IPS-15b (cell line): ENCODE results near the gene VPS13D.
"Not testable (repeated sequence)": the region's sequence is repeated elsewhere in the genome, so short reads cannot be mapped to it uniquely, and the experiment has no call there.

ENCODE experiments used
- H3K27me3 ChIP-seq: one replicate; pipeline ENCODE4 v1.6.1; 2013; ENCODE audit warnings: low read length; ENCODE audit not compliant: control insufficient read depth, insufficient read depth
- H3K36me3 ChIP-seq: one replicate; pipeline ENCODE4 v1.6.1; 2013; ENCODE audit warnings: low read length; ENCODE audit not compliant: control insufficient read depth, insufficient read depth
- H3K4me1 ChIP-seq: one replicate; pipeline ENCODE4 v1.6.1; 2013; ENCODE audit warnings: mild to moderate bottlenecking, low read length; ENCODE audit not compliant: control insufficient read depth, insufficient read depth
- H3K4me3 ChIP-seq: one replicate; pipeline ENCODE4 v1.5.1; 2013; ENCODE audit warnings: low read depth, low read length
- H3K9ac ChIP-seq: one replicate; pipeline ENCODE4 v1.6.1; 2013; ENCODE audit warnings: low read depth, mild to moderate bottlenecking, low read length
- H3K9me3 ChIP-seq: one replicate; pipeline ENCODE4 v1.6.1; 2013; ENCODE audit warnings: mild to moderate bottlenecking, low read length; ENCODE audit not compliant: control insufficient read depth, insufficient read depth

VPS13D gene

DNA sequence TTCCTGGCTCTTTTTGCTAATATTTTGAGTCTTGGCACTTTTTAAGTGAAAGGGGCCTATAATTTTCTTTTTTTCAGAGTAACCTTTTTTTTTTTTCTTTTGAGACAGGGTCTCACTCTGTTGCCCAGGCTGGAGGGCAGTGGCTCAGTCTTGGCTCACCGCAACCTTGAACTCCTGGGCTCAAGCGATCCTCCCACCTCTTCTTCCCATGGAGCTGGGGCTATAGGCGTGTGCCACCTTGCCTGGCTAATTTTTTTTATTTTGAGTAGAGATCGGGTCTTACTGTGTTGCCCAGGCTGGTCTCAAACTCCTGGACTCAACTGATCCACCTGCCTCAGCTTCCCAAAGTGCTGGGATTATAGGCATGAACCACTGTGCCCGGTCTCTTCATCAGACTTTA lies 285.4 kb downstream of the VPS13D start:
- Histone ChIP-seq H3K4me1 (no peaks in the 10 kb centered on the region), H3K4me3 (no peak overlapping the region), H3K27me3 (no peaks in the 10 kb centered on the region), H3K9ac (no peak overlapping the region), H3K36me3 (no peaks in the 10 kb centered on the region), H3K9me3 (no peaks in the 10 kb centered on the region)

DNA sequence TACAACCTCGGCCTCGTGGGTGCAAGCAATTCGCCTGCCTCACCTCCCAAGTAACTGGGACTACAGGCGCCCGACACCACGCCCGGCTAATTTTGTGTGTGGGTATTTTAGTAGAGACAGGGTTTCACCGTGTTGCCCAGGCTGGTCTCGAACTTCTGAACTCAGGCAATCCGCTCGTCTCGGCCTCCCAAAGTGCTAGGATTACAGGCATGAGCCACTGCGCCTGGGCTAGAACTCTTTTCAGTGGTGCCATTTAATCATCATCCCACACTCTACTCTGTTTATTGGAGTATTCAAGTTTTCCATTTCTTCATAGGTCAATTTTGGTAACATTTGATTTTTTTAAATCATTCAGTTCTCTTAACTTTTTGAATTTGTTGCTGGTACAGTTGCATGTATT lies 286.9 kb downstream of the VPS13D start:
- no peaks in the 10 kb centered on the region for H3K27me3 ChIP-seq
- H3K4me1 ChIP-seq, result no peaks in the 10 kb centered on the region
- no peaks in the 10 kb centered on the region for H3K9me3 ChIP-seq
- H3K36me3 ChIP-seq, result no peaks in the 10 kb centered on the region
- H3K9ac ChIP-seq, result no peak overlapping the region
- H3K4me3 ChIP-seq, result no peak overlapping the region

DNA sequence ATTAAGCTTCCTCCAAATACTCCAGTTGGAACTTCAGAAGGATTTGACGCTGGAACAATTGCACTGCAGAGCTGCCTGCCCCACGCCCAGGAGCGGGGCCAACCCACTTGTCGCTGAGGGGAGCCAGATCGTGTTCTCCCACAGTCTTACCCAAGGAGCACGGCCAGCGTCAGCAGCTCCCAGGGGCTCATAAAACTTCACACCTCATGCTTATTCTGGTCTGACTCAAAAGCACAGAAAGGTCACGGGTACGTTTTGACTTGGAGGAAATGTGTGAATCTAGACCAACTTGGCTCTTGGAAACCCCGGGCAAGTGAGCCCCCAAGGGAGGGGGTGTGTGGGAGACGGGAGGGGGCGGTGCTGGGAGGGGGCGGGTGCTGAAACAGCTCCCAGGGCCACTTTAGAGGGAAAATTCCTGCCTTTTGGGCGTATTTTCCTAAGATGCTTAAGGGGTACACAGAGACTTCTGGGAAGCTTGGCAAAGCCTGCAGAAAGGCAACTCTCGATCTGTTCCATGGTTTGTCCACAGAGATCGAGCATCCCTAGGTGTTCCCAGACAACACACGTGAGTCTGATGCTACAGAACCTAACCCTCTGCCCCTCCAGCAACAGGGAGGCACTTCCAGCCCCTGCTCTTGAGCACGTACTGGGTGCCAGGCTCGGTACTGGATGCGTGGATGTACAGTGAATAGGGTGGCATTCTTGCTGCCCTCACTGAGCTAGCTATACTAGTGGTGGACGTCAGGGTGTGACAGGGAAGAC lies 289.3 kb downstream of the VPS13D start:
- no peaks in the 10 kb centered on the region for H3K9me3 ChIP-seq
- H3K4me3 ChIP-seq, result no peak overlapping the region
- H3K4me1 ChIP-seq, result no peaks in the 10 kb centered on the region
- H3K9ac ChIP-seq, result no peak overlapping the region
- no peaks in the 10 kb centered on the region for H3K36me3 ChIP-seq
- H3K27me3 ChIP-seq, result no peaks in the 10 kb centered on the region

DNA sequence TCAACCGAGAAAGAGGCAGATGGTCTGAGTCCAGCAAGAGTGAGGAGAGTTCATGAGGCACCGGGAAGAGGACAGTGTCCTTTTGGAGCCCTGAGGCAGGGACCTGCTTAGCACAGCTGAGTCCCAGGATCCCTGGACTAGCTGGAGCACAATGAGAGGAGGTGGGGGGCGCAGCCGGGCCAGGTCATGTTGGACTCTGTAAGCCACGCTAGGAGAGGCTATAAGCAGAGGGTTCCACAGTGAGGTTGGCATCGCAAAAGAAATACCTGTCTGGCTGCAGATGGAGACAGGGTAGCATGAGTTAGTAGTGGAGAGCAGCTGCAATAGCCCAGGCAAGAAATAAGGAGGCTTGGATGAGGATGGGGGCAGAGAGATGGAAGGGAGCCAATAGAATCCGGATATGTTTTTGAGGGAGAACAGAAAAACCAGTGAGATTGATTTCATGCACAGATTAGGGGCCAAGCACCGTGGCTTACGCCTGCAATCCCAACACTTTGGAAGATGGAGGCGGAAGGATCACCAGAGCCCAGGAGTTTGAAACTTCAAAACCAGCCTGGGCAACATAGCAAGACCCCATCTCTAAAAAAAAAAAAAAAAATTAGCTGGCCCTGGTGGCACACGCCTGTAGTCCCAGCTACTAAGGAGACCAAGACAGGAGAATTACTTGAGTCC lies 290.0 kb downstream of the VPS13D start:
- H3K4me1 ChIP-seq, result no peaks in the 10 kb centered on the region
- H3K9ac ChIP-seq, result no peak overlapping the region
- H3K36me3 ChIP-seq, result no peaks in the 10 kb centered on the region
- no peaks in the 10 kb centered on the region for H3K9me3 ChIP-seq
- no peak overlapping the region for H3K4me3 ChIP-seq
- H3K27me3 ChIP-seq, result no peaks in the 10 kb centered on the region

DNA sequence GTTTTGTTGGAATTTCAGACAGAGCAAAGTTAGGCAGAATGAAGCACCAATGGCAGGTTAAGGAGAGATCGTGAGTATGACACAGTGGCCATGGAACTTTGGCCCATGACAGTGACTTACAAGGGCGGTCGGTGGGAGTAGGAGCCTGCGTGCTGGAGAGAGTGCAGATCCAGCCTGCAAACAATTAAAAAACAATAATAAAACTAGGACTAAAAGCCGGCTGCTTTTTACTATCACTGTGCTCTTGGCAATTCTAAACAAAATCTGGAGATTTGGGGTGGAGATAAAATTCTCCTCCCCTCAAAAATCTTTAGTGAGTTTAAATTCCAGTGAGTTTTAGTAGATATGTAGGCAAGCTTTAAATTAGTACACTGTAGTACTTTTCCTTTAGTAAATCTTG lies 291.3 kb downstream of the VPS13D start:
- H3K4me3 ChIP-seq, result no peak overlapping the region
- no peaks in the 10 kb centered on the region for H3K9me3 ChIP-seq
- no peaks in the 10 kb centered on the region for H3K36me3 ChIP-seq
- no peak overlapping the region for H3K9ac ChIP-seq
- no peaks in the 10 kb centered on the region for H3K27me3 ChIP-seq
- no peaks in the 10 kb centered on the region for H3K4me1 ChIP-seq

DNA sequence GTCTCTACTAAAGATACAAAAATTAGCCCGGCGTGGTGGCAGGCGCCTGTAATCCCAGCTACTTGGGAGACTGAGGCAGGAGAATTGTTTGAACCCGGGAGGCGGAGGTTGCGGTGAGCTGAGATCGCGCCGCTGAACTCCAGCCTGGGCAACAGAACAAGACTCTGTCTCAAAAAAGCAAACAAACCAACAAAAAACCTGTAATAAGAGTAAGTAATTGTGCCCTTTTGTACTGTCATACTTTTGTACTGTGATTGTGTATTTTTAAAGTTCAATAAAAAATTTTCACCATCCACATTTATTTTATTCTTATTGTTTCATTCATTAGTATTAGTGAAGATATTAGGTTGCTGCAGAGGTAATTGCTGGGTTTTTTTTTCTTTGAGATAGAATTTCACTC lies 292.9 kb downstream of the VPS13D start:
- H3K4me3 ChIP-seq, H3K9me3 ChIP-seq, H3K27me3 ChIP-seq, H3K9ac ChIP-seq, H3K36me3 ChIP-seq, H3K4me1 ChIP-seq: not testable (repeated sequence)

DNA sequence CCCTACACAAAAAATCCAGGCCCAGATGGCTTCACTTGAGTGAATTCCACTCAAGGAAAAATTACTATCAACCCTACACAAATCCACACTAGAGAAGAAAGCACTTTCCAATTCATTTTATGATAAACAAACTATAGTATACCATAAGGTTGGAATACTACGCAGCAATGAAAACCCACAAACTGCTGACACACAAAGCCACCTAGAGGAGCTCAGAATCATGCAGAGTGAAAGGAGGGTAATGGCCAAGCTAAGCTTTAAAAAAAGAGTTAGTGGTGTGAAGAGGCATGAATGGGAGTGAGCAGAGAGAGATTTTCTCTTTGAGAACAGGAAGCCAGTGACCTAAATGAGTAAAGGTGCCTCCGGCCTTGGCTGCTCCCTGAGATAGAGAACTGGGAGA lies 294.4 kb downstream of the VPS13D start:
- Histone ChIP-seq H3K9ac (no peak overlapping the region), H3K27me3 (no peaks in the 10 kb centered on the region), H3K36me3 (no peaks in the 10 kb centered on the region), H3K4me3 (no peak overlapping the region), H3K4me1 (no peaks in the 10 kb centered on the region), H3K9me3 (no peaks in the 10 kb centered on the region)

DNA sequence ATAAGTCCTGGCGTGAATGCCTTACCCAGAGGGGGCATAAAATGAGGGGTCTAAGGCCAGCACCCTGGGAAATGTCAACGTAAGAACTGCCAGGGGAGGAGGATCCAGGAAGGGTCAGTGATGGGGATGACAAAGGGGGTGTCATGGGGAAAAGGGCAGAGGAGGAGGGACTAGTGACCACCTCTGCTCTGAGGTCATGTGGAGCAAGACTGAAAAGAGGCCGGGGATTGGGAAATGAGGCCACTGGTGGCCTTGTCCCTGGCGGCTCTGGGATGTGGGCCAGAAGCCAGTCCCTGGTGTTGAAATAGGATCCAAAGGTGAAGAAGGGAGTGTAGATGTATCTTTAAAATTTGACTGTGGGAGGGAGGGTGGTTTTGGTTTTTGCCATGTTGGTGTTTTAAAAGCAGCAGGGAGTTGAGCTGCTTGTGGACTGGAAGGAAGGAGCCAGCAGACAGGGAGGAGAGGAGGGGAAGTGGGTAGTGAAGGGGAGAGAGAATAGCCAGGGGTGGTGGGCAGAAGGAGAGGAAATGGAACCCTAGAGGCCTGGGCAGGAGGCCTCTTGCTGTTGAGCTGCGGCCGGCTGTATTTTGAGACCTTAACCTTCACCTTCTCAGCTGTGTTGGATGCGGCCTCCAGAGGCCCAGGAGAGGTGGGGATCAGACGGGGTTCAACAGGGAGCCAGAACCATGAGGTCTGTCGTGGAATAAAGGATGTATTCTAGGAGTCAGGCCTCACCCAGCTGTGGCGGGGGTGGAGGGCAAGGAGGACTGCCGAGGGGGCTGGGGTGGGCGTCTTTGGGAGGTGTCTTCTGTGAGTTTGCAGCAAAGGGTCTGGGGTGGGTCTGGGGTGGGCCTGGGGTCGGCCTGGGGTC lies 295.7 kb downstream of the VPS13D start:
- H3K9ac ChIP-seq, result no peak overlapping the region
- H3K36me3 ChIP-seq, result no peaks in the 10 kb centered on the region
- no peaks in the 10 kb centered on the region for H3K27me3 ChIP-seq
- no peaks in the 10 kb centered on the region for H3K9me3 ChIP-seq
- no peak overlapping the region for H3K4me3 ChIP-seq
- no peaks in the 10 kb centered on the region for H3K4me1 ChIP-seq

DNA sequence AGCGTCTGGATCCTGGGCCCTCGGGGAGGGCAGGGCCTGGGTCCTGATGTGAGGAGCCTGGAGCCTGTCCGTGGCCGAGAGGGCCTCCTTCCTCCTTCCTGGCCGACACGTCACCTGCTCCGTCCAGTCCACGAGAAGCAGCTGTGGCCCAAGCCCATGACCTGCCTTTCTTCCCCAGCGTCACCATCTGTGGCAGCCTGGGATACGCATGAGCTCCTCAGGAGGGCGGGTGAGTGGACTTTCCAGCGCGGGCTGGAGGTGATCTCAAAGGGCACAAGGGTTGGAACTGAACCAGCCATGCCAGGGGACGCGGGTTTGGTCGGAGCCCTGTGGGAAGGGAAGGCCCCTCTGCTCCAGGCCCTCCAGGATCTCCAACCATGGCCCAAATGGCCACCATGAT lies 297.7 kb downstream of the VPS13D start:
- no peaks in the 10 kb centered on the region for H3K4me1 ChIP-seq
- no peaks in the 10 kb centered on the region for H3K27me3 ChIP-seq
- H3K9ac ChIP-seq, result no peak overlapping the region

DNA sequence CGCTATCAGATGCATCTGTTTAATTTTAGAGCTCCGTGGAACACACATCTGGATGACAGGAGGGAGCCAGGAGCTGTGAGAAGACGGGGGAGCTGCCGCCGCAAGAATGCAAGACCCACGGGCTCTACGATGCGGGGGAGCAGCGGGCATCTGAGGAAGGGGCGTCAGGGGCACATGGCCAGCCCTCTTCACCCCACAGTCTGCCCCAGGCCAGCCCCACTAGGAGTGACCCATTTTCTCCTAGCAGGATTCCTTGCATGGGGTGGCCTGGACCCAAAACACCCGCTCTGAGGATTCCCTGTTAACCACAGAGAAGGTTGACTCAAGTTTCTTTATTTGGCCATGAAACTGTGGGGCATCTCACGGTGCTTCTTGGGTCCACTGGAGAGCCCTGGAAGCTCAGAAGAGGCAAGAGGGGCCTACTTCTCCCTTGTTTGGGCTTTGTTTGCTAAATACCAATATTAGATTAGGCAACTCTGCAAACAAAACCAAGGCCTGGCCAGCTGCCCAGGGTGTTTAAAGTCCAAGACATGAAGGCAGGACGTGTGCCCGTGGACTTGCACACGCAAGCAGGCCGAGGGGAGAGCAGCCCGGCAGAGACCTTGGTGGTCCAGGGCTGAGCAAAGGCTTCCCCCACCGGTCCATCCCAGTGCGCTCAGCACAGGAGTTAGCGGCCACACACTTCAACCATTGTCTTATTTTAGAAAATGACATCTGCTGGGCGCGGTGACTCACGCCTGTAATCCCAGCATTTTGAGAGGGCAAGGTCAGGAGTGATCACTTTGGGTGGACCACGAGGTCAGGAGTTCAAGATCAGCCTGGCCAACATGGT lies 298.4 kb downstream of the VPS13D start:
- H3K36me3 ChIP-seq, result no peaks in the 10 kb centered on the region
- H3K4me3 ChIP-seq, result no peak overlapping the region
- no peaks in the 10 kb centered on the region for H3K9me3 ChIP-seq
- no peak overlapping the region for H3K9ac ChIP-seq
- H3K4me1 ChIP-seq, result no peaks in the 10 kb centered on the region
- H3K27me3 ChIP-seq, result no peaks in the 10 kb centered on the region

More for the DNA sequence above, 297.7 kb downstream of the VPS13D start:
- no peaks in the 10 kb centered on the region for H3K9me3 ChIP-seq
- no peak overlapping the region for H3K4me3 ChIP-seq
- H3K36me3 ChIP-seq, result no peaks in the 10 kb centered on the region

DNA sequence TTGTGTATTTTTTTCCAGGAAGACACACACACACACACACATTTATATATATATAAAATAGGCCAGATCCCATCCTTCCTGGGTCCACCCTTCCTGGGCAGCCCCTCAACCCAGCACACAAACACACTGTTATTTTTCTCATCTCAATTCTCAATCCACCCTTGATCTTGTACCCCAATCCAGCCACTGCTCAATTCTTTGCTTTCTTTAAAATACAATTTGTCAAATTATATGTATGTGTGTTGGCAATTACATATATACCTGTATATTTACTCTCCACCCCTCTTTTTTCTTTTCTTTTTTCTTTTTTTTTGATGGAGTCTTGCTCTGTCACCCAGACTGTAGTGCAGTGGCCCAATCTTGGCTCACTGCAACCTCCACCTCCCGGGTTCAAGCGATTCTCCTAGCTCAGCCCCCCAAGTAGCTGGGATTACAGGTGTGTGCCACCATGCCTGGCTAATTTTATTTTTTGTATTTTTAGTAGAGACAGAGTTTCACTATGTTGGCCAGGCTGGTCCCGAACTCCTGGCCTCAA lies 299.9 kb downstream of the VPS13D start:
- H3K4me3 ChIP-seq, result no peak overlapping the region
- H3K9me3 ChIP-seq, result no peaks in the 10 kb centered on the region
- H3K27me3 ChIP-seq, result no peaks in the 10 kb centered on the region
- H3K36me3 ChIP-seq, result no peaks in the 10 kb centered on the region
- no peak overlapping the region for H3K9ac ChIP-seq
- H3K4me1 ChIP-seq, result no peaks in the 10 kb centered on the region
